HepG2 (cell line): Measurements from ENCODE around the gene ASB8. TPM values are rescaled to one million over a fixed set of nuclear protein-coding genes. Genes with fewer than 3 reads are reported as not detected.

Experiments used
- ATF2 ChIP-seq: sonication (generic); formaldehyde crosslinking; IDR thresholded peaks from 2 replicates; pipeline ENCODE4 v1.4.0; 2020; ENCODE audit warnings: missing genetic modification reagents
- CCDC6 ChIP-seq: sonication (generic); formaldehyde crosslinking; IDR thresholded peaks from 2 replicates; pipeline ENCODE4 v1.8.1; 2022; ENCODE audit warnings: mild to moderate bottlenecking, missing genetic modification reagents, moderate library complexity
- CHD4 ChIP-seq: fragments of 200-600 bp; sonication (generic); IDR thresholded peaks from 2 replicates; pipeline ENCODE4 v1.7.0; 2017; ENCODE audit warnings: mild to moderate bottlenecking, low read length, borderline replicate concordance
- DNMT3B ChIP-seq: conservative IDR thresholded peaks from 2 replicates; pipeline ENCODE4 v1.6.1; 2016; ENCODE audit warnings: missing biosample characterization, control low read depth
- GTF2F1 ChIP-seq: fragments of 150-350 bp; IDR thresholded peaks from 2 replicates; pipeline ENCODE4 v1.6.1; 2014; ENCODE audit warnings: low read length
- GTF3A ChIP-seq: sonication (generic); formaldehyde crosslinking; conservative IDR thresholded peaks from 2 replicates; pipeline ENCODE4 v1.4.0; 2020; ENCODE audit warnings: mild to moderate bottlenecking, missing genetic modification reagents
- NR0B2 ChIP-seq: sonication (generic); formaldehyde crosslinking; IDR thresholded peaks from 2 replicates; pipeline ENCODE4 v1.4.0; 2020; ENCODE audit warnings: mild to moderate bottlenecking, missing genetic modification reagents
- RAD21 ChIP-seq: fragments of 450-650 bp; formaldehyde crosslinking; IDR thresholded peaks from 2 replicates; pipeline ENCODE4 v1.5.0; 2020; ENCODE audit warnings: mild to moderate bottlenecking
- REL ChIP-seq: sonication (generic); formaldehyde crosslinking; conservative IDR thresholded peaks from 2 replicates; pipeline ENCODE4 v1.8.0; 2022; ENCODE audit warnings: mild to moderate bottlenecking, missing genetic modification reagents, moderate library complexity
- SIX1 ChIP-seq: sonication (generic); formaldehyde crosslinking; IDR thresholded peaks from 2 replicates; pipeline ENCODE4 v1.4.0; 2020; ENCODE audit warnings: missing genetic modification reagents, borderline replicate concordance
- YY1 ChIP-seq: IDR thresholded peaks from 2 replicates; pipeline ENCODE4 v1.6.1; 2011; ENCODE audit warnings: low read length, low read depth, moderate library complexity, mild to moderate bottlenecking; ENCODE audit not compliant: insufficient read depth, insufficient replicate concordance
- ZMAT3 ChIP-seq: sonication (generic); formaldehyde crosslinking; conservative IDR thresholded peaks from 2 replicates; pipeline ENCODE4 v1.7.0; 2021; ENCODE audit warnings: missing genetic modification reagents
- ZNF205 ChIP-seq: IDR thresholded peaks from 2 replicates; pipeline ENCODE4 v1.6.1; 2018; ENCODE audit warnings: missing biosample characterization, missing genetic modification reagents
- ZNF34 ChIP-seq: sonication (generic); formaldehyde crosslinking; IDR thresholded peaks from 2 replicates; pipeline ENCODE4 v1.4.0; 2020; ENCODE audit warnings: mild to moderate bottlenecking, missing genetic modification reagents, borderline replicate concordance
- ZNF407 ChIP-seq: sonication (generic); formaldehyde crosslinking; IDR thresholded peaks from one replicate; pipeline ENCODE4 v1.5.1; 2020; ENCODE audit warnings: mild to moderate bottlenecking, missing genetic modification reagents; ENCODE audit errors: not compliant biosample characterization
- ZNF496 ChIP-seq: sonication (generic); formaldehyde crosslinking; IDR thresholded peaks from 2 replicates; pipeline ENCODE4 v1.8.1; 2023; ENCODE audit warnings: mild to moderate bottlenecking, moderate library complexity, missing genetic modification reagents; ENCODE audit not compliant: insufficient replicate concordance
- ZNF547 ChIP-seq: sonication (generic); formaldehyde crosslinking; IDR thresholded peaks from 2 replicates; pipeline ENCODE4 v1.5.1; 2020; ENCODE audit warnings: mild to moderate bottlenecking, missing genetic modification reagents
- ZNF550 ChIP-seq: sonication (generic); formaldehyde crosslinking; IDR thresholded peaks from 2 replicates; pipeline ENCODE4 v1.4.0; 2020; ENCODE audit warnings: mild to moderate bottlenecking, missing genetic modification reagents, borderline replicate concordance
- ZNF605 ChIP-seq: sonication (generic); formaldehyde crosslinking; IDR thresholded peaks from 2 replicates; pipeline ENCODE4 v1.8.0; 2022; ENCODE audit warnings: mild to moderate bottlenecking, missing genetic modification reagents
- polyA plus RNA-seq, 8 experiments: library from polyadenylated mRNA; depleted of rRNA in 3 of 8; stranded (reverse) in 7 of 8; unstranded in 1 of 8; fragments of >200 nt; fragmentation: Illumina TruSeq in 4 of 8; extraction: Trizol in 4 of 8; gene quantifications; 2 replicates each; pipeline versions ENCODE4 v1.2.1 to v1.2.3, GENCODE V29; 2011 to 2016; ENCODE audit warnings: low read depth in 4 of 8, missing spikeins in 1 of 8, mixed read lengths in 1 of 8; ENCODE audit not compliant: insufficient read depth in 1 of 8
- total RNA-seq, 5 experiments: library from RNA; depleted of rRNA; stranded (reverse); fragments of >200 nt; fragmentation: Illumina TruSeq; extraction: Trizol; gene quantifications; 2 replicates each; pipeline ENCODE4 v1.2.3, GENCODE V29; 2016; ENCODE audit warnings: low read depth in 1 of 5

Gene ASB8
- total and polyA plus RNA-seq, 2 of the 13 experiments (the other 11 are each of a cell fraction or from before 2014, with no cell fraction given): 14.0 to 15.5 TPM

- TF ChIP-seq ATF2 (CRISPR knock-in tag) (peak; percentile 36; the same call in 1 of the 2 replicates), ZNF496 (CRISPR knock-in tag) (no peak), DNMT3B (no peak), ZNF205 (CRISPR knock-in tag) (0 out of 2 replicates have a peak, but pooled peaks have one; percentile 9), CHD4 (no peak), ZNF605 (CRISPR knock-in tag) (0 out of 2 replicates have a peak, but pooled peaks have one; percentile 69), REL (CRISPR knock-in tag) (no peak), RAD21 (CRISPR knock-in tag) (peak; percentile 16; the same call in 1 of the 2 replicates), ZMAT3 (CRISPR knock-in tag) (no peak), ZNF407 (no peak), CCDC6 (CRISPR knock-in tag) (no peak), ZNF34 (CRISPR knock-in tag) (0 out of 2 replicates have a peak, but pooled peaks have one; percentile 49), NR0B2 (CRISPR knock-in tag) (peak; percentile 16; the same call in 1 of the 2 replicates), GTF3A (CRISPR knock-in tag) (no peak; the same call in 1 of the 2 replicates), ZNF547 (no peak; the same call in 1 of the 2 replicates), SIX1 (CRISPR knock-in tag) (no peak), GTF2F1 (no peak), ZNF550 (CRISPR knock-in tag) (no peak), YY1 (peak; percentile 63)
Measured at GRCh38 chr12:48157018-48157888, at the start of gene ASB8 (continued).
